KOPT-K1 (cell line): Measurements from ENCODE around the gene ANKRD11.
A peak's percentile ranks its signal among the peaks of the same experiment; 100 is the strongest.
"Not testable (repeated sequence)": the region's sequence is repeated elsewhere in the genome, so short reads cannot be mapped to it uniquely, and the experiment has no call there.

Source experiments
- H3K27ac ChIP-seq: fragments of 200-600 bp; sonication (generic); 2 replicates; pipeline ENCODE4 v1.5.1; 2016; ENCODE audit warnings: antibody characterized with exemption, mild to moderate bottlenecking, low read depth, low read length; ENCODE audit not compliant: poor library complexity, severe bottlenecking
- H3K36me3 ChIP-seq: fragments of 200-600 bp; sonication (generic); 2 replicates; pipeline ENCODE4 v1.5.1; 2017; ENCODE audit warnings: antibody characterized with exemption, mild to moderate bottlenecking, low read length, moderate library complexity; ENCODE audit not compliant: insufficient read depth
- H3K9me3 ChIP-seq: fragments of 200-600 bp; sonication (generic); 2 replicates; pipeline ENCODE4 v1.5.1; 2017; ENCODE audit warnings: antibody characterized with exemption, low read length, mild to moderate bottlenecking; ENCODE audit not compliant: insufficient read depth, poor library complexity, severe bottlenecking

ANKRD11 gene

GRCh38 chr16:89442588-89442987, 47.8 kb downstream of the ANKRD11 start:
- Histone ChIP-seq H3K27ac (peak overlapping the region; percentile 24), H3K36me3 (peaks cover 17% of the 10 kb centered on the region), H3K9me3 (no peaks in the 10 kb centered on the region)

DNA sequence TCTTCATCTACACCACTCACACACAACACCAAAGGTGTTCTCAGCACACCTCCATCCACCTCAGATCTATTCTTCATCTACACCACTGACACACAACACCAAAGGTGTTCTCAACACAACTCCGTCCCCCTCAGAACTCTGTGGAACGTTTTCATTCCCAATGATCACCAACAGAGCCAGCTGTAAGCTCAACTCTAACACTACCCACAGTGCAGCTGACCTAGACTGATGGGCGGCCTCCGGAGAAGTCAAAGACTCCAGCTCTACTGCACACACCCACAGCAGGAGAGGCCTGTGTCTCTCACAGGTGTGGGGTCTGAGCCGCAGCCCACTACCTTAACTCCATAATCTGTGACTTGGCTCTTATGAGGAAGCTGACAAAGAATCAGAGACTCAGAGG, 50.7 kb downstream of the ANKRD11 start:
- Histone ChIP-seq H3K9me3 (no peaks in the 10 kb centered on the region), H3K36me3 (peaks cover 35% of the 10 kb centered on the region), H3K27ac (no peak overlapping the region)

GRCh38 chr16:89437991-89438390, 52.4 kb downstream of the ANKRD11 start:
- H3K36me3 ChIP-seq: peaks cover 36% of the 10 kb centered on the region
- no peak overlapping the region for H3K27ac ChIP-seq
- no peaks in the 10 kb centered on the region for H3K9me3 ChIP-seq

DNA sequence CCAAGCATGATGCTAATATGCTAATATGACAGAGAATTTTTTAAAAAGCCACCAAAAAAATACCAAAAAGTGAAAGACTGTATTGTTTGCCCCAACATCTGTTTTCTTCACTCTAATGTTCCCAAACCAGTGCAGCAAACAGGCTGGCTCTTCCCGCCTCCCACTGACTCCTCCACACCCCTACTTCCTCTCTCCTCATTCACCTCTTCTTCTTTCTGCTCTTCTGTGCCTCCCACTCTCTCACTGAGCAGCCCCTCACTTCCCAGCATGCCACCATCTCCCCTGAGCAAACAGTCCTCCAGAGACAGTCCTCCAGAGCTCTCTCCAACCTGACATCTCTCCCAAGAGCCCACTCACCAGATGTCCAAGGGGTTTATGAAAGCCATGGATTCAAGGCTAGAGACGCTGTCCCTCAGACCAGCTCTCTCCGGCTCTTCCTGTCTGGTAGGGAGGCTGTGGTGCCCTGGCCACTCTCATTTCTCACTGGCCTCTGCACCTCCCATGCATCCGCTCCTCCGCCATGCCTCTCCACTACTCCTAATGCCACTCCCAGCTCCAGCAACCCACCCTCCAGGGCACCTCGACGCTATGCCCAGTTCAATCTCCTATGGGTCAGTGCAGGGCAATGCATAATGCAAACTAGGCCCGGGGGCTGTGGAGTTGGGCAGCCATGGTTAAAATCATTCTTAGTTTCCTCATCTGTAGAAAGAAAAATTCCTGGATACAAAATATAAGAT, 52.9 kb downstream of the ANKRD11 start:
- Histone ChIP-seq H3K9me3 (no peaks in the 10 kb centered on the region), H3K36me3 (peaks cover 36% of the 10 kb centered on the region), H3K27ac (no peak overlapping the region)

GRCh38 chr16:89436366-89436765, 54.0 kb downstream of the ANKRD11 start:
- H3K36me3 ChIP-seq: peaks cover 38% of the 10 kb centered on the region
- no peak overlapping the region for H3K27ac ChIP-seq
- no peaks in the 10 kb centered on the region for H3K9me3 ChIP-seq

DNA sequence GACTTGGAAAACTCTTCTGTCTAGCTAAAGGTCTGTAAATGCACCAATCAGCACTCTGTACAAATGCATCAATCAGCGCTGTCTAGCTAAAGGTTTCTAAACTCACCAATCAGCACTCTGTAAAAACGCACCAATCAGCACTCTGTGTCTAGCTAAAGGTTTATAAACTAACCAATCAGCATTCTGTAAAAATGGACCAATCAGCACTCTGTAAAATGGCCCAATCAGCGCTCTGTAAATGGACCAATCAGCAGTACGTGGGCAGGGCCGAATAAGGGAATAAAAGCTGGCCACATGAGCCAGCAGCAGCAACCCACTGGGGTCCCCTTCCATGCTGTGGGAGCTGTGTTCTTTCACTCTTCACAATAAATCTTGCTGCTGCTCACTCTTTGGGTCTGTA, 55.3 kb downstream of the ANKRD11 start:
- H3K36me3 ChIP-seq: peaks cover 40% of the 10 kb centered on the region
- not testable (repeated sequence) for H3K9me3 ChIP-seq, H3K27ac ChIP-seq

- H3K27ac ChIP-seq: no peak overlapping the region
- no peaks in the 10 kb centered on the region for H3K9me3 ChIP-seq
- H3K36me3 ChIP-seq: peaks cover 37% of the 10 kb centered on the region
Measured at GRCh38 chr16:89434490-89434889, 55.9 kb downstream of the ANKRD11 start.

- peaks cover 35% of the 10 kb centered on the region for H3K36me3 ChIP-seq
- not testable (repeated sequence) for H3K27ac ChIP-seq, H3K9me3 ChIP-seq
Measured at GRCh38 chr16:89433363-89433984, 56.9 kb downstream of the ANKRD11 start.

GRCh38 chr16:89431630-89432029, 58.7 kb downstream of the ANKRD11 start:
- H3K9me3 ChIP-seq: no peaks in the 10 kb centered on the region
- H3K27ac ChIP-seq: no peak overlapping the region
- peaks cover 38% of the 10 kb centered on the region for H3K36me3 ChIP-seq

GRCh38 chr16:89431158-89431584, 59.2 kb downstream of the ANKRD11 start:
- Histone ChIP-seq H3K9me3 (no peaks in the 10 kb centered on the region), H3K36me3 (peaks cover 40% of the 10 kb centered on the region), H3K27ac (no peak overlapping the region)

DNA sequence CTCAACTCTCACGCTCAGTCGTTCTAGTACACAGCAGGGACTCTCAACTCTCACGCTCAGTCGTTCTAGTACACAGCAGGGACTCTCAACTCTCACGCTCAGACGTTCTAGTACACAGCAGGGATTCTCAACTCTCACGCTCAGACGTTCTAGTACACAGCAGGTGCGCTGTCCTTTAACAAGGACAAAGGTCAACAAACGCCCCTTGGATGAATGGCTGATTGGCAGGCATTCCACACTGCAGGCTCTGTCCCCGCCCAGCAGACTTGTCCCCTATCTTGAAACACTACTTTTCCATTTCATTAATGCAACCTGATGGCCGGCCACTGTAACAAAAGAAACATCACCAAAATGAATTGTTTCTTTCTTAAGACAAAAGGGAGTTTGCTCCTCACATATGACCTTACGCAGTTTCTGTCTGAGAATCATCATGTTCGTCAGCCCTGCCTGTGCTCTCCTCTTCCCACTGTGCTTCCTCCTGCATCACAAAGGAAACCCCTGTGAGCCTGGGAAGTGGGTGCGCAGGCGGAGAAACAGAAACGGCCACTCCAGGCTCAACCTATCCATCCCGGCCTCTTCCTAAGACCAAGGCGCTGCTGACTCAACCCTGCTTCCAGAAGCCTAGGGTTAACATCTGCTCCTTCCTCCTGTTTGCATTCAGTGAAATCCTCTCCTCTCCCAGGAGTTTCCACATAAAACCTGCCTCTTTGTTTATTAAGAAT, 59.8 kb downstream of the ANKRD11 start:
- Histone ChIP-seq H3K9me3 (no peaks in the 10 kb centered on the region), H3K36me3 (peaks cover 40% of the 10 kb centered on the region), H3K27ac (no peak overlapping the region)

DNA sequence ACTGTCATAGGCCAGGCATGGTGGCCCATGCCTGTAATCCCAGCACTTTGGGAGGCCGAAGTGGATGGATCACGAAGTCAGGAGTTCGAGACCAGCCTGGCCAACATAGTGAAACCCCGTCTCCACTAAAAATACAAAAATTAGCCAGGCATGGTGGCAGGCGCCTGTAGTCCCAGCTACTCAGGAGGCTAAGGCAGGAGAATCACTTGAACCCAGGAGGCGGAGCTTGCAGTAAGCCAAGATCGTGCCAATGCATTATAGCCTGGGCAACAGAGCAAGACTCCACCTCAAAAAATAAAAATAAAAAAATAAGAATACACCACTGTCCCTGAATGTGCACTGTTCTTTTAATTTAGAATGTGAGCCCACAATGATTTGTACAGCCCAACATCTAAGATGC, 61.8 kb downstream of the ANKRD11 start:
- not testable (repeated sequence) for H3K27ac ChIP-seq, H3K9me3 ChIP-seq
- H3K36me3 ChIP-seq: peaks cover 42% of the 10 kb centered on the region

DNA sequence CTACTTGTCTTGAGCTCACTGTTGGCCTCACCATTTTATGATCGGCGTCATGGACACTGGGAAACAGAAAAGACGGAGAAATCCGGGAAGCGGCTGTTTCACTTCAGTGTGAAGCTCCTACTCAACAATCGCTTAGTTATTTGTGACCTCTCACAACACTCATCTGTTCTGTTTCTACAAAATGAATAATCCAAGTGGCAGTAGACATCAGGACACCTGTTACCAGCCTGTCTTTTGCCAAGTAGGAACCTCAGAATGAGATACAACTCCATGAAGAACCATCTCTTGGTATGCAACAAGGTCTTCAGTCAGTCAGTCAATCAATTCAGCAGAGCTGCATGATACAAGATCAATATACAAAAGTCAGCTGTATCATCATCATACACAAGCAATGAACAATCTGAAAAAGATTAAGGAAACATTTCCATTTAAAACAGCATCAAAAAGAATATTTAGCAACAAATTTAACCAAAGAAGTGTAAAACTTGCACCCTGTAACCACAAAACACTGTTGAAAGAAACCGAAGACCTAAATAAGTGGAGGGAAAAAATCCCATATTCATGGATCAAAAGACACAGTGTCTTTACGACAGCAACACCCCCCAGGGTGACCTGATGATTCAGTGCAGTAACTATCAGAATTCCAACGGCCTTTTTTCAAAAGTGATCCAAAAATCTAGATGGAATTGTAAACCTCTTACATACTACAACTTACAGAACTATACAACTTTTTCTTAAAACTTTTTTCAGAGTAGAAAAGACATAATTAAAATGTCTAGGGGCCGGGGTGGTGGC, 63.4 kb downstream of the ANKRD11 start:
- H3K9me3 ChIP-seq: no peaks in the 10 kb centered on the region
- peaks cover 42% of the 10 kb centered on the region for H3K36me3 ChIP-seq
- no peak overlapping the region for H3K27ac ChIP-seq

DNA sequence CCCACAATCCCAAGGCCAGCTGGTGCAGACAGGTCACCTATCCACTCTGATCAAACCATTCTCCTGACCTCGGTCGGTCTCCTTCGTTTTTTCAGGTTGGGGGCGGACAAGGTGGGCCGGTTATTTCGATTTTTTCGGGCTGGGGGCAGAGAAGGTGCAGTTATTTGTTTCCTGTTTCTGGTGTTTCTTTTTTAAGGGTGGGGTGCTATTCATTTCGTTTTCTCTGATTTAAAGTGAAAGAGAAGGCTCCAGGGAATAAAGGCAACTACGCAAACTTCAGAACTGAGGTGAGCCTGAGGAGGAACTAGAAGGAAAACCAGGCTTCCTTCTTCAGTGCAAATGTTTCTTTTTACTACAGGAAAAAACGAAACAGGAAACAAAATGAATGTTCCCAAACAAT, 64.8 kb downstream of the ANKRD11 start:
- Histone ChIP-seq H3K9me3 (no peaks in the 10 kb centered on the region), H3K27ac (no peak overlapping the region), H3K36me3 (peaks cover 32% of the 10 kb centered on the region)
